Gastroesophageal sphincter (tissue), 4 donors: ENCODE results near the gene HIVEP2. TPM values are rescaled to one million over a fixed set of nuclear protein-coding genes. Genes with fewer than 3 reads are reported as not detected.

Source experiments
- ATAC-seq: fragments of 150-250 bp; one replicate; pipeline ENCODE4 v1.9.1; 2016; ENCODE audit warnings: mild to moderate bottlenecking, moderate library complexity
- H3K27ac ChIP-seq, 4 donors: fragments of 200-600 bp; sonication (generic) in 3 of 4; 1 replicate in 3 of 4; 2 replicates in 1 of 4; pipeline ENCODE4 v1.5.1; 2016 to 2019
- H3K27me3 ChIP-seq: fragments of 200-600 bp; sonication (generic); one replicate; pipeline ENCODE4 v1.5.1; 2019
- H3K36me3 ChIP-seq, 2 donors: fragments of 200-600 bp; sonication (generic); one replicate each; pipeline ENCODE4 v1.5.1; 2019; ENCODE audit warnings: control low read depth in 1 of 2
- H3K4me1 ChIP-seq, 3 donors: fragments of 200-600 bp; sonication (generic); 1 replicate in 2 of 3; 2 replicates in 1 of 3; pipeline ENCODE4 v1.5.1; 2016 to 2019; ENCODE audit warnings: control low read depth in 2 of 3
- H3K4me3 ChIP-seq, 2 donors: fragments of 200-600 bp; sonication (generic); one replicate each; pipeline ENCODE4 v1.5.1; 2019; ENCODE audit warnings: mild to moderate bottlenecking in 1 of 2, moderate library complexity in 1 of 2
- H3K9me3 ChIP-seq, 3 donors: fragments of 200-600 bp; sonication (generic); one replicate each; pipeline ENCODE4 v1.5.1; 2017 to 2019; ENCODE audit warnings: control low read depth in 2 of 3
- CTCF ChIP-seq, 4 experiments: fragments of 200-600 bp in 2 of 4; fragments of 450-650 bp in 2 of 4; sonication (generic) in 1 of 4; IDR thresholded peaks; one replicate each; pipeline ENCODE4 v1.5.1; 2017 to 2019; ENCODE audit warnings: antibody characterized with exemption in 4 of 4, mild to moderate bottlenecking in 2 of 4, moderate library complexity in 2 of 4
- EP300 ChIP-seq: sonication (generic); formaldehyde crosslinking; IDR thresholded peaks from one replicate; pipeline ENCODE4 v1.6.1; 2017; ENCODE audit warnings: antibody characterized with exemption, mild to moderate bottlenecking
- POLR2A ChIP-seq, 2 donors: fragments of 450-650 bp; IDR thresholded peaks; one replicate each; pipeline ENCODE4 v1.6.1; 2017; ENCODE audit warnings: antibody characterized with exemption in 2 of 2, mild to moderate bottlenecking in 2 of 2, moderate library complexity in 1 of 2
- POLR2AphosphoS5 ChIP-seq: sonication (generic); formaldehyde crosslinking; IDR thresholded peaks from one replicate; pipeline ENCODE4 v1.6.1; 2017; ENCODE audit warnings: antibody characterized with exemption
- WGBS, 2 donors: methylation state at CpG; one replicate each; pipeline ENCODE4 v1.1.5; 2018; ENCODE audit warnings: low coverage in 1 of 2; 5-methylcytosine and 5-hydroxymethylcytosine counted together
- total RNA-seq, 4 donors: library from RNA; depleted of rRNA; stranded (reverse); fragments of >200 nt; gene quantifications; one replicate each; pipeline ENCODE4 v1.1.0, GENCODE V29; 2016

The HIVEP2 gene
- total RNA-seq, 4 donors from 2014 or later, result 17.1 to 28.1 (median 24.9) TPM

- Histone ChIP-seq H3K4me1 (peaks cover 6 to 38% (median 7%) of the 10 kb centered on the region in 3 donors), H3K36me3 (no peaks in the 10 kb centered on the region), H3K4me3 (no peak overlapping the region), H3K27ac (no peak overlapping the region), H3K9me3 (no peaks in the 10 kb centered on the region), H3K27me3 (no peaks in the 10 kb centered on the region)
- WGBS, 2 donors, result 12 to 73% methylated on average over 2 of the region's 2 CpGs
- no peak for ATAC-seq
- TF ChIP-seq POLR2A (IDR thresholded peaks at IDR 0.05) (no peak), EP300 (no peak), CTCF (IDR thresholded peaks at IDR 0.05) (no peak), POLR2AphosphoS5 (no peak)
Observed at GRCh38 chr6:142816031-142816430, 128.9 kb downstream of the HIVEP2 start.

- Histone ChIP-seq H3K4me3 (no peak overlapping the region), H3K4me1 (peaks cover 0 to 15% (median 0%) of the 10 kb centered on the region in 3 donors), H3K27me3 (no peaks in the 10 kb centered on the region), H3K27ac (no peak overlapping the region), H3K9me3 (no peaks in the 10 kb centered on the region), H3K36me3 (no peaks in the 10 kb centered on the region)
- TF ChIP-seq CTCF (IDR thresholded peaks at IDR 0.05) (no peak), POLR2A (IDR thresholded peaks at IDR 0.05) (no peak), EP300 (no peak), POLR2AphosphoS5 (no peak)
- no peak for ATAC-seq
- WGBS, 2 donors, result 87 to 92% methylated on average over 5 of the region's 6 CpGs
Observed at GRCh38 chr6:142811923-142812322, 133.1 kb downstream of the HIVEP2 start.

GRCh38 chr6:142810952-142811514 lies 133.9 kb downstream of the HIVEP2 start:
- TF ChIP-seq EP300, result no peak
- no peak for TF ChIP-seq POLR2A (IDR thresholded peaks at IDR 0.05)
- TF ChIP-seq POLR2AphosphoS5, result no peak
- no peak for TF ChIP-seq CTCF (IDR thresholded peaks at IDR 0.05)
- 72 to 75% methylated on average over 6 of the region's 6 CpGs for WGBS, 2 donors
- Histone ChIP-seq H3K27ac (no peak overlapping the region), H3K9me3 (no peaks in the 10 kb centered on the region), H3K27me3 (no peaks in the 10 kb centered on the region), H3K4me1 (peaks cover 0 to 8% (median 0%) of the 10 kb centered on the region in 3 donors), H3K36me3 (no peaks in the 10 kb centered on the region), H3K4me3 (no peak overlapping the region)
- no peak for ATAC-seq

- WGBS, 2 donors, result 61 to 87% methylated on average over 2 of the region's 2 CpGs
Observed at GRCh38 chr6:142809947-142810346, 135.0 kb downstream of the HIVEP2 start.

More at GRCh38 chr6:142809947-142810346, 135.0 kb downstream of the HIVEP2 start:
- no peak for ATAC-seq
- H3K4me3 ChIP-seq, result no peak overlapping the region
- TF ChIP-seq CTCF (IDR thresholded peaks at IDR 0.05) (no peak), POLR2AphosphoS5 (no peak), POLR2A (IDR thresholded peaks at IDR 0.05) (no peak), EP300 (no peak)
- H3K27ac ChIP-seq, result no peak overlapping the region
- H3K27me3 ChIP-seq, result no peaks in the 10 kb centered on the region
- H3K36me3 ChIP-seq, result no peaks in the 10 kb centered on the region
- no peaks in the 10 kb centered on the region for H3K9me3 ChIP-seq
- H3K4me1 ChIP-seq, result peaks cover 0 to 5% (median 0%) of the 10 kb centered on the region in 3 donors
